ENCODE measurements around the gene YIPF3.

DNA sequence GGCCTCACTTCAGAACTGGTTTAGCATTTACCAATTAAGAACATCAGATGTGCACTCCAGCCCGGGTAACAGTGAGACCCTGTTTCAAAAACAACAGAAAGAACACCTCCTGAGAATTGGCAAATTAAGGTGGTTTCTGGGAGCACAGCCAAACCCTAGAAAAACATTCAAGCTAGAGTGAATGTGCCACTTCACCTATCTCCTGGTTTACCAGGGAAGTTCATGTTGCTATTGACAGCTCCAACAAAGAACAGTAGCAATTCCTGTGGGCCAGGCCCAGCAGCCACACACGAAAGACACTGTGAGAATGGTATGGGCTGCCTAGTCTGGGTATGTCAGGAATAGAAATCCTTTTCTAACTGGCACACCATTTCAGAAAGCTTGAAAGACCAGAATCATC, 5.1 kb upstream of the YIPF3 start:
- no peak for TF ChIP-seq RAD21 (IDR thresholded peaks at IDR 0.05; ENCODE audit: low read depth)
- no peak for TF ChIP-seq CEBPB (IDR thresholded peaks at IDR 0.05)
- no peak for TF ChIP-seq REST (IDR thresholded peaks at IDR 0.05; ENCODE audit: low read depth)
- TF ChIP-seq CREB1 (IDR thresholded peaks at IDR 0.05; ENCODE audit: low read depth), result no peak
